AG04450 (cell line): ENCODE results near the gene TEKTIP1. TPM values are rescaled to one million over a fixed set of nuclear protein-coding genes. Genes with fewer than 3 reads are reported as not detected.

Source experiments
- CTCF ChIA-PET: fragments of 300-600, 350-600 bp; formaldehyde crosslinking; extraction: SDS; loops from one replicate; lab custom pipeline; 2022; ENCODE audit warnings: antibody characterized with exemption, inconsistent platforms; lab: Charles Lee
- POLR2A ChIA-PET: fragments of 350-600 bp; formaldehyde crosslinking; extraction: SDS; loops from one replicate; lab custom pipeline; 2021; ENCODE audit warnings: antibody characterized with exemption, inconsistent platforms; lab: Yijun Ruan, JAX
- DNase-seq: peaks from one replicate; pipeline ENCODE4 v3.0.0-alpha.2; 2011; ENCODE audit warnings: low read depth, low spot score
- H3K27ac ChIP-seq: one replicate; pipeline ENCODE4 v1.5.1; 2012; ENCODE audit warnings: low read depth, low read length, control low read depth
- H3K27me3 ChIP-seq: one replicate; pipeline ENCODE4 v1.6.0; 2012; ENCODE audit warnings: low read length; ENCODE audit not compliant: control insufficient read depth, insufficient read depth
- H3K4me3 ChIP-seq: 2 replicates; pipeline ENCODE4 v1.5.1; 2011; ENCODE audit warnings: mild to moderate bottlenecking, low read depth, low read length, control low read depth
- H3K9me3 ChIP-seq: 2 replicates; pipeline ENCODE4 v1.5.1; 2012; ENCODE audit warnings: low read length; ENCODE audit not compliant: control insufficient read depth, insufficient read depth
- polyA plus RNA-seq: library from polyadenylated mRNA; depleted of rRNA; stranded (reverse); fragments of >200 nt; gene quantifications from 2 replicates; pipeline ENCODE4 v1.2.3, GENCODE V29; 2011
- TF ChIP-seq, protein P1 (sequence below): IDR thresholded peaks from 2 replicates; pipeline ENCODE4 v1.5.1; 2011; ENCODE audit warnings: low read depth, low read length, control low read depth, inconsistent platforms

Gene TEKTIP1
- polyA plus RNA-seq, 1 experiment, result not detected

DNA sequence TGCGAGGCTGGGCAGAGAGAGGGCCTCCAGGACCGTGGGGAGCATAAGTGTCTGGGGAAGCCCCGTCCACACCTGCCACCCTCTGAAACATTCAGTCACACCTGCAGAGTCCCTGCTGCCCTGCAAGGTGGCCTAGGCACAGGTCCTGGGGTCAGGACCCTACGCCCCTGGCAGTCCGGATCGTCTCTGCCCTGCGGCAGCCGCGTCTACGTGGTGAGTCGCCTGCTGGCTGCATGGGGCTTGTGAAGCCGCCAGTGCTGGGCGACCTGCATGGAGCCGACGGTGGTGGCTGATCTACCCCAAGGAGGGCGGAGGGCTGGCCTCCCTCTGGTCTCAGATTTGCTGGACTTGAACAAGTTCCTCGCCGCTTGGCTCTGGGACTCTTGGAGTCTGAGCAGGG lies 19.8 kb upstream of the TEKTIP1 start:
- H3K27me3 ChIP-seq, result no peaks in the 10 kb centered on the region

DNA sequence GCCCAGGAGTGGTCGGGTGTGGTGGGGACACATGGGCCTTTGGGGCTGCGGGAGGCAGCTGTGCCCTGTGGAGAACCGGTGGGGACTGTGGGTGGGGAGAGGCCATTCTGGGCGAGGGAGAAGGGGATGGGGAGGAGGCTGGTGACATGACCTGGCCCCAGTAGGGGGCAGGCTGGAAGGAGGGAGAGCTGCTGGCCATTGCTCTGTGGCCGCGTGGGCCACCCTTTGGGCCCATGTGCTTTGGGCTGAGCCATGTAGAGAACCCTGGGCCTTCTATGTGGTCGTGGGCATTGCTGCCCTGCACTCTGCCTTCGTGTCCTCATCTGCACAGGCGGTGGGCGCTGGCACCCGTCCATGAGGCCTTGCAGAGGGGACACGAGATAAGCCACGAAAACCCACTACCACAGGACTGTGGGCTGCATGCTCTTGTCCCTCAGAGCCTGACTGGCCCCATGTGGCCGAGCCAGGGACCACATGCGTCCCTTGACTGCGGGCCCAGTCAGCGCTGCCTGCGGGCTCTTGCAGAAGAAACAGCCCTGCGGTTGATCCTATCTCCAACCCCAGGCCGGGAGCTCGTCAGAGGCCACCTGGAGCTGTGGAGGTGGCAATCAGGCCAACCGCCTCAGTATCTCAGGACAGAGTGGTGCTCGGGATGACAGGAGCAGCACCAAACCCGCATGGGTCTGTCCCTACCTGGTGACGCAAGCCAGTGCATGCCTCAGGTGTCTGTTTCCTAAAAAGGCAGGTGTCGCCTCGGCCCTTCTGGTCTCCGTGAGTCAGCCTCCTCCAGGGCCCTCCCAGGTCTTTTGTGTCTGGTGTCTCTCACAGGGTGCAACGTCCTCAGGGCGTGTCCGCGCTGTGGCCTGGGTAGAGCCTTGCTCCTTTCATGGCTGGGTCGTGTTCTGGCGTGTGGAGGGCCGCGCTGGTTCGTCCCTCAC lies 18.5 kb upstream of the TEKTIP1 start:
- Histone ChIP-seq H3K9me3 (no peaks in the 10 kb centered on the region), H3K27me3 (no peaks in the 10 kb centered on the region), H3K27ac (no peak overlapping the region), H3K4me3 (no peak overlapping the region)
- TF ChIP-seq, protein P1, sequence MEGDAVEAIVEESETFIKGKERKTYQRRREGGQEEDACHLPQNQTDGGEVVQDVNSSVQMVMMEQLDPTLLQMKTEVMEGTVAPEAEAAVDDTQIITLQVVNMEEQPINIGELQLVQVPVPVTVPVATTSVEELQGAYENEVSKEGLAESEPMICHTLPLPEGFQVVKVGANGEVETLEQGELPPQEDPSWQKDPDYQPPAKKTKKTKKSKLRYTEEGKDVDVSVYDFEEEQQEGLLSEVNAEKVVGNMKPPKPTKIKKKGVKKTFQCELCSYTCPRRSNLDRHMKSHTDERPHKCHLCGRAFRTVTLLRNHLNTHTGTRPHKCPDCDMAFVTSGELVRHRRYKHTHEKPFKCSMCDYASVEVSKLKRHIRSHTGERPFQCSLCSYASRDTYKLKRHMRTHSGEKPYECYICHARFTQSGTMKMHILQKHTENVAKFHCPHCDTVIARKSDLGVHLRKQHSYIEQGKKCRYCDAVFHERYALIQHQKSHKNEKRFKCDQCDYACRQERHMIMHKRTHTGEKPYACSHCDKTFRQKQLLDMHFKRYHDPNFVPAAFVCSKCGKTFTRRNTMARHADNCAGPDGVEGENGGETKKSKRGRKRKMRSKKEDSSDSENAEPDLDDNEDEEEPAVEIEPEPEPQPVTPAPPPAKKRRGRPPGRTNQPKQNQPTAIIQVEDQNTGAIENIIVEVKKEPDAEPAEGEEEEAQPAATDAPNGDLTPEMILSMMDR, result no peak
- ChIA-PET CTCF (no interaction called here), POLR2A (no interaction called here)
- DNase-seq, result no peak

More for the DNA sequence above, 19.8 kb upstream of the TEKTIP1 start:
- no peak overlapping the region for H3K27ac ChIP-seq
- H3K4me3 ChIP-seq, result no peak overlapping the region
- CTCF ChIA-PET, result interaction anchor here (0.7 kb wide), 1 partner anchor 212 kb away, joined by 4 read pairs; no protein-coding TSS in a partner anchor
- TF ChIP-seq, protein P1, result no peak
- no peak for DNase-seq
- POLR2A ChIA-PET, result no interaction called here
- no peaks in the 10 kb centered on the region; the same call in 1 of the 2 replicates for H3K9me3 ChIP-seq

DNA sequence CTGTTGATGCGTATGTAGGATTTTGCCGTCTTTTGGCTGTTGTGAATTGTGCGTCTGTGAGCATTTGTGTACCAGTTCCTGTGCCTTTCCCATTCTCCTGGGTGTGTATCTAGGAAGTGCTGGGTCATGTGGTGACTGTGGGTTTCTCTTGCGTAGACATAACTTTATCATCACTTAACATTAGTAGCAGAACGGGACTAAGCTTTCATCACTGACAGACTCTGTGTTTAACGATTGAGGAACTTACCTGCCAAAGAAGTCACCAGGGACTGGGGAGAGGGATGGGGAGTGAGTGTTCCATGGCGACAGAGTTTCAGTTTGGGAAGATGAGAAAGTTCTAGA lies 17.9 kb upstream of the TEKTIP1 start:
- H3K27me3 ChIP-seq, result no peaks in the 10 kb centered on the region
- ChIA-PET CTCF (no interaction called here), POLR2A (no interaction called here)
- DNase-seq, result no peak
- TF ChIP-seq, protein P1, result no peak
- H3K9me3 ChIP-seq, result no peaks in the 10 kb centered on the region
- H3K4me3 ChIP-seq, result no peak overlapping the region
- no peak overlapping the region for H3K27ac ChIP-seq

DNA sequence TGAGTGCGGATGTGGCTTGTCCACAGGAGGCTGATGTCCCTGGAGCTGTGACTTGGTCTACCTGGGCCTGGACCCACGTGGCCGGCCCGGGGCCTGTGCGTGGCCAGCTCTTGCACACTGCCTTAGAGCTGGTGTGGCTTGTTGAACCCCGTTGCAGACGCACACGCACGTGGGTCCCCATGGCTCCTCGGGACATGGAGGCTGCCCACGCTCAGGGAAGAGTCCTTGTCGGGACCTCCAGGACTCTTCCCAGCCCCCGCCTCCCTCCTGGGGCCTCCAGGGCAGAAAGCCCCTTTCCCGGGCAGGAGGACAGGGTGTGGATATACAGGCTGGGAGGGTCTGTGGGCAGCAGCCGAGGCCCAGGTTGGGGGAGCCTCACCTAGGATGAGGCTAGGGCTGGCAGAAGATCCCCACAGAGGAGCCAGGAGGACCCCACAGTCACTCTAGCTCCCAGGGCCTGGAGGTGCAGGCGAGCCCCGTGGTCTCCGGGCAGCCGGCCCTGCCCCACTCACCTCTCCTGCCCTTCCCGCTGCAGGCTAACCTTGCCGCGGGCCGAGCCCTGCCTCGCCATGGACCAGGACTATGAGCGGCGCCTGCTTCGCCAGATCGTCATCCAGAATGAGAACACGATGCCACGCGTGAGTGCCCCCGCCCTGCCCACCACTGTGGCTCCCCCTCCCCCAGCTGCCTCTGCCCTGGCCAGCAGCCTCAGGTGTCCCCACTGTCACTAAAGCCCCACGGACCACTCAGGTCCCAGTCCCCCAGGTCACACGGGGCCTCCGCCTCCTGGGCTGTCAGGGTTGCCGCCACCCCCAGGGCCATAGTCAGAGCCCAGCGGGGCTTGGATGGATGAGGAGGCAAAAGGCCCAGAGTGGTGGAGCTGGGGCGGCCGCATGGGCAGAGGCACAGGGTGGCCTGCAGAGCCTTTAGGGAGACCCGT lies 16.3 kb upstream of the TEKTIP1 start:
- TF ChIP-seq, protein P1, result no peak
- H3K27me3 ChIP-seq, result no peaks in the 10 kb centered on the region
- no peak for DNase-seq
- no peak overlapping the region for H3K27ac ChIP-seq
- no peak overlapping the region for H3K4me3 ChIP-seq
- POLR2A ChIA-PET, result interaction anchor here (0.6 to 0.8 kb wide), 2 partner anchors 17 to 921 kb away, joined by 3 read pairs; no protein-coding TSS in a partner anchor
- CTCF ChIA-PET, result interaction anchor here (0.6 to 0.7 kb wide), 2 partner anchors 222 to 361 kb away, joined by 3 to 4 read pairs; no protein-coding TSS in a partner anchor
- H3K9me3 ChIP-seq, result no peaks in the 10 kb centered on the region; the same call in 1 of the 2 replicates
